H9 (cell line): ENCODE measurements around the gene PRSS58. TPM values are rescaled to one million over a fixed set of nuclear protein-coding genes. Genes with fewer than 3 reads are reported as not detected.

Experiments used
- DNase-seq: peaks from one replicate; pipeline ENCODE4 v3.0.0-alpha.2; 2017
- H2AFZ ChIP-seq: one replicate; pipeline ENCODE4 v1.6.1; 2013; ENCODE audit warnings: mild to moderate bottlenecking, low read length, control low read depth, moderate library complexity
- H2AK5ac ChIP-seq: 2 replicates; pipeline ENCODE4 v1.6.1; 2013; ENCODE audit warnings: low read length, control low read depth, mixed read lengths; ENCODE audit not compliant: insufficient read length
- H2BK120ac ChIP-seq: one replicate; pipeline ENCODE4 v1.6.1; 2013; ENCODE audit warnings: low read depth, mild to moderate bottlenecking, low read length, control low read depth, inconsistent platforms; ENCODE audit not compliant: poor library complexity, severe bottlenecking
- H2BK12ac ChIP-seq: 2 replicates; pipeline ENCODE4 v1.6.1; 2013; ENCODE audit warnings: low read length, control low read depth, mixed read lengths, low read depth; ENCODE audit not compliant: insufficient read length
- H2BK15ac ChIP-seq: 2 replicates; pipeline ENCODE4 v1.6.1; 2013; ENCODE audit warnings: low read depth, low read length, control low read depth
- H2BK20ac ChIP-seq: one replicate; pipeline ENCODE4 v1.6.1; 2013; ENCODE audit warnings: low read depth, mild to moderate bottlenecking, low read length, control low read depth, inconsistent platforms; ENCODE audit not compliant: poor library complexity, severe bottlenecking
- H2BK5ac ChIP-seq: 2 replicates; pipeline ENCODE4 v1.6.1; 2013; ENCODE audit warnings: low read length, control low read depth, mixed read lengths; ENCODE audit not compliant: insufficient read length
- H3K14ac ChIP-seq: 2 replicates; pipeline ENCODE4 v1.6.1; 2013; ENCODE audit warnings: low read length, control low read depth; ENCODE audit not compliant: insufficient read depth
- H3K18ac ChIP-seq: 2 replicates; pipeline ENCODE4 v1.6.1; 2013; ENCODE audit warnings: low read depth, mild to moderate bottlenecking, mixed read lengths, low read length, control low read depth; ENCODE audit not compliant: insufficient read length
- H3K23ac ChIP-seq: 2 replicates; pipeline ENCODE4 v1.6.1; 2013; ENCODE audit warnings: low read length, control low read depth, mixed read lengths, low read depth; ENCODE audit not compliant: insufficient read length
- H3K23me2 ChIP-seq: 2 replicates; pipeline ENCODE4 v1.6.1; 2013; ENCODE audit warnings: low read depth, mild to moderate bottlenecking, mixed read lengths, low read length, control low read depth; ENCODE audit not compliant: insufficient read length, poor library complexity, severe bottlenecking
- H3K27ac ChIP-seq: 2 replicates; pipeline ENCODE4 v1.5.1; 2013; ENCODE audit warnings: low read length, control low read depth, mixed read lengths, low read depth; ENCODE audit not compliant: insufficient read length
- H3K27me3 ChIP-seq: 2 replicates; pipeline ENCODE4 v1.6.1; 2013; ENCODE audit warnings: low read length, control low read depth, inconsistent platforms; ENCODE audit not compliant: insufficient read depth
- H3K4ac ChIP-seq: 2 replicates; pipeline ENCODE4 v1.6.1; 2013; ENCODE audit warnings: low read depth, mild to moderate bottlenecking, control low read depth, inconsistent platforms, low read length, moderate library complexity
- H3K4me1 ChIP-seq: 2 replicates; pipeline ENCODE4 v1.6.1; 2013; ENCODE audit warnings: low read length, control low read depth, inconsistent platforms; ENCODE audit not compliant: insufficient read depth
- H3K4me2 ChIP-seq: 2 replicates; pipeline ENCODE4 v1.6.1; 2013; ENCODE audit warnings: low read length, control low read depth, mixed read lengths; ENCODE audit not compliant: insufficient read length, insufficient read depth
- H3K56ac ChIP-seq: 2 replicates; pipeline ENCODE4 v1.6.1; 2013; ENCODE audit warnings: low read depth, mild to moderate bottlenecking, mixed read lengths, low read length, control low read depth; ENCODE audit not compliant: insufficient read length
- H3K79me1 ChIP-seq: 2 replicates; pipeline ENCODE4 v1.6.1; 2013; ENCODE audit warnings: low read depth, mild to moderate bottlenecking, moderate library complexity, low read length, control low read depth, inconsistent platforms; ENCODE audit not compliant: insufficient read depth, poor library complexity, severe bottlenecking
- H3K79me2 ChIP-seq: 2 replicates; pipeline ENCODE4 v1.6.1; 2013; ENCODE audit warnings: low read length, control low read depth, inconsistent platforms; ENCODE audit not compliant: insufficient read depth
- H3K9ac ChIP-seq: 2 replicates; pipeline ENCODE4 v1.6.1; 2013; ENCODE audit warnings: low read length, control low read depth, mixed read lengths; ENCODE audit not compliant: insufficient read length; ENCODE audit errors: extremely low read depth
- H3K9me3 ChIP-seq: one replicate; pipeline ENCODE4 v1.6.1; 2013; ENCODE audit warnings: low read depth, low read length, inconsistent platforms; ENCODE audit not compliant: control insufficient read depth
- H3T11ph ChIP-seq: one replicate; pipeline ENCODE4 v1.6.1; 2013; ENCODE audit warnings: mild to moderate bottlenecking, low read length, control low read depth, inconsistent platforms
- H4K20me1 ChIP-seq: one replicate; pipeline ENCODE4 v1.6.1; 2013; ENCODE audit not compliant: control insufficient read depth, insufficient read length, insufficient read depth
- H4K5ac ChIP-seq: 2 replicates; pipeline ENCODE4 v1.6.1; 2013; ENCODE audit warnings: low read depth, mild to moderate bottlenecking, mixed read lengths, low read length, control low read depth; ENCODE audit not compliant: insufficient read length
- H4K8ac ChIP-seq: replicated peaks from 2 replicates; pipeline ENCODE4 v1.6.1; 2013; ENCODE audit warnings: low read length, control low read depth, mixed read lengths, low read depth; ENCODE audit not compliant: insufficient read length
- H4K91ac ChIP-seq: 2 replicates; pipeline ENCODE4 v1.6.1; 2013; ENCODE audit warnings: low read depth, mild to moderate bottlenecking, moderate library complexity, mixed read lengths, low read length, control low read depth; ENCODE audit not compliant: insufficient read length
- H3K27ac Mint-ChIP-seq, 3 experiments: 2 replicates in 2 of 3; 3 replicates in 1 of 3; pipeline ENCODE4 v1.8.0; 2020 to 2021; ENCODE audit warnings: mixed read lengths in 3 of 3, mild to moderate bottlenecking in 1 of 3, moderate library complexity in 1 of 3
- H3K27me3 Mint-ChIP-seq: 2 replicates; pipeline ENCODE4 v1.8.0; 2021; ENCODE audit warnings: low read depth, mild to moderate bottlenecking, moderate library complexity, mixed read lengths
- H3K36me3 Mint-ChIP-seq, 3 experiments: 2 replicates in 2 of 3; 3 replicates in 1 of 3; pipeline ENCODE4 v1.8.0; 2020 to 2021; ENCODE audit warnings: low read depth in 3 of 3, mixed read lengths in 3 of 3; ENCODE audit not compliant: insufficient read depth in 1 of 3
- H3K4me1 Mint-ChIP-seq, 2 experiments: 2 replicates each; pipeline ENCODE4 v1.8.0; 2020; ENCODE audit warnings: mixed read lengths in 2 of 2
- H3K4me3 Mint-ChIP-seq, 2 experiments: 2 replicates in 1 of 2; 3 replicates in 1 of 2; pipeline ENCODE4 v1.8.0; 2020 to 2021; ENCODE audit warnings: mild to moderate bottlenecking in 2 of 2, mixed read lengths in 2 of 2, moderate library complexity in 1 of 2
- H3K9me3 Mint-ChIP-seq, 2 experiments: 2 replicates in 1 of 2; 3 replicates in 1 of 2; pipeline ENCODE4 v1.8.0; 2020; ENCODE audit warnings: mild to moderate bottlenecking in 2 of 2, mixed read lengths in 2 of 2, moderate library complexity in 1 of 2
- CTCF ChIP-seq: fragments of 200-600 bp; sonication (generic); conservative IDR thresholded peaks from 3 replicates; pipeline ENCODE4 v1.8.0; 2021; ENCODE audit warnings: antibody characterized with exemption, mild to moderate bottlenecking
- WGBS: extraction: QIAGEN DNeasy Blood & Tissue Kit; methylation state at CpG from one replicate; pipeline ENCODE4 v1.1.7; 2013; ENCODE audit warnings: missing lambda C conversion rate, low lambda C conversion rate, mixed read lengths; ENCODE audit not compliant: insufficient read length; ENCODE audit errors: extremely low coverage; 5-methylcytosine and 5-hydroxymethylcytosine counted together
- total RNA-seq: library from RNA; stranded (reverse); gene quantifications from 2 replicates; pipeline ENCODE4 v1.2.1, GENCODE V29; 2021

PRSS58 gene
- total RNA-seq, 1 experiment from 2014 or later: not detected

- no peak overlapping the region for H4K5ac ChIP-seq
- no peak for DNase-seq
- H3K23ac ChIP-seq: no peak overlapping the region
- H4K8ac ChIP-seq: no peak overlapping the region
- Mint-ChIP-seq H3K9me3 (peaks cover 8 to 9% of the 10 kb centered on the region in 2 experiments; a peak in 4 of 5 replicates), H3K27ac (no peak overlapping the region), H3K4me1 (no peaks in the 10 kb centered on the region), H3K27me3 (peaks cover 11% of the 10 kb centered on the region), H3K36me3 (no peaks in the 10 kb centered on the region; a peak in 1 of 7 replicates), H3K4me3 (no peak overlapping the region)
- no peak overlapping the region for H3K27ac ChIP-seq
- no peak overlapping the region for H3T11ph ChIP-seq
- H4K20me1 ChIP-seq: no peaks in the 10 kb centered on the region
- no peaks in the 10 kb centered on the region for H3K4me1 ChIP-seq
- H3K14ac ChIP-seq: no peak overlapping the region
- H2BK12ac ChIP-seq: no peak overlapping the region
- no peaks in the 10 kb centered on the region for H3K79me2 ChIP-seq
- H2BK20ac ChIP-seq: no peak overlapping the region
- H2BK15ac ChIP-seq: no peak overlapping the region
- no peaks in the 10 kb centered on the region for H3K79me1 ChIP-seq
- H3K18ac ChIP-seq: no peak overlapping the region
- H2BK120ac ChIP-seq: no peak overlapping the region
- H2BK5ac ChIP-seq: no peak overlapping the region
- no peaks in the 10 kb centered on the region for H3K27me3 ChIP-seq
- WGBS: no CpG with 5 or more reads among the region's 8 CpGs
- H3K4ac ChIP-seq: no peak overlapping the region
- H4K91ac ChIP-seq: no peak overlapping the region
- H3K4me2 ChIP-seq: no peak overlapping the region
- no peak for TF ChIP-seq CTCF
- H3K9ac ChIP-seq: no peak overlapping the region
- no peaks in the 10 kb centered on the region for H3K23me2 ChIP-seq
- H2AK5ac ChIP-seq: no peak overlapping the region
- H3K9me3 ChIP-seq: no peaks in the 10 kb centered on the region
- no peak overlapping the region for H2AFZ ChIP-seq
- H3K56ac ChIP-seq: no peak overlapping the region
These were observed 5.9 kb upstream of the PRSS58 start for GRCh38 chr7:142263598-142264380.
